HG03565 (cell line): Measurements from ENCODE around the gene KANSL1.

Experiments used
- ATAC-seq: cut with Tn5 transposase; IDR thresholded peaks from one replicate; pipeline ENCODE4 v1.9.1; 2021; ENCODE audit warnings: mild to moderate bottlenecking, moderate library complexity; ENCODE audit not compliant: unreplicated experiment

The KANSL1 gene

GRCh38 chr17:46085522-46085921 lies 107.7 kb downstream of the KANSL1 start:
- no peak for ATAC-seq

GRCh38 chr17:46082257-46082656 lies 111.0 kb downstream of the KANSL1 start:
- no peak for ATAC-seq

GRCh38 chr17:46081018-46081320 lies 112.3 kb downstream of the KANSL1 start:
- no peak for ATAC-seq

DNA sequence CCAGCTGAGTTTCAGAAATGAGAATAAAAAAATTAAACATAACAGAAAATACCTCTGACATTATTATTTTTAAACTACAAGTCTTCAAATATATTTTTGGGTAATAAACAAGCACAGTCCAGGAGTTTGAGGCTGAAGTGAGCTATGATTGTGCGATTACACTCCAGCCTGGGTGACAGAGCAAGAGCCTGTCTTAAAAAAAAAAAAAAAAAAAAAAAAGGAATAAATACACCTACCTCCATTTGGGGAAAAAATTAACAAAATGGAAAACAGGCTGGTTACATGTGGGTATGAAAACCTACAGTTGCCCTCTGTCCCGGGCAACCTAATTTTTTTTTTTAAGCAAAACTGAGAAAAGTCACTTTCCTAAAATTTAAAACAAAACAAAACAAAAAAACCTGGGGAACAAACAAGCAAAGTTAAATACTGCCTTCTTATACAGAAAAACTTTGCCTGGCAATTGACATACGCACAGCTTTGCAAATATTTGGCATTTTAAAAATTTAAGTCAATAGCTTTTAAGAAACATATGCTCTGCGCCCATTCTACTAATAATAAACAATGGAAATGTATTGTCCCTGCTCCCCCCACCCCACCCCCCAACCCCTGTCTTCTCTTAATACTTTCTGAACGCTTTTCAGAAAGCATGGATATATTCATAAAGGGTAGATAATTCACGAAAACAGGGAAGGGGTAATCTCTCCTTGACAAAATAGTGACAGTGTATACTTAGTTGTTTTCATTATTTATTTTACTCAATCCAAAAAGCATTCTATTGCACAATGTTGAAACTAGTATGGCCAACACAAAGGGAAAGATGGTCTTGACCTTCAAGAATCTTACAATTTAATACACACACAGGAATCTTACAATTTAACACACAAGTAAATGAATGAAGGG lies 112.9 kb downstream of the KANSL1 start:
- no peak for ATAC-seq

DNA sequence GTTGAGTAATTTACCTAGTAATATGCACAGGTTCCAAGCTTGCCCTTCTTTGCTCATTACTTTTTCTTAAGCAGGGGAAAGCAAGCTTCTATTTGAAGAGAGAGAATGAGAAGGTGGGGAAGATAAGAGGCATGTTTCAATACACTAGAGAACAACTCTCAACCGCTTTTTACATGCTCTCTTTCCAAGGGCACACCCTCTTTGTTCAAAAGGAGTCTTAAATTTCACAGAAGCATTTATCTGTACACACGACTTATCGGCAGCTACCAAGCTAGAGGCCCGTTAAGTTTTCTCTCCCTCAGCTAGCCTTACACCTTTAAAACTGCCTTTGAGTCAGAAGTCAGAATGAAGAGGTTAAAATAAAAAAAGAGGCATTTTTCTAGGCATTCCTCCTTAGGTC lies 114.6 kb downstream of the KANSL1 start:
- ATAC-seq, result no peak

DNA sequence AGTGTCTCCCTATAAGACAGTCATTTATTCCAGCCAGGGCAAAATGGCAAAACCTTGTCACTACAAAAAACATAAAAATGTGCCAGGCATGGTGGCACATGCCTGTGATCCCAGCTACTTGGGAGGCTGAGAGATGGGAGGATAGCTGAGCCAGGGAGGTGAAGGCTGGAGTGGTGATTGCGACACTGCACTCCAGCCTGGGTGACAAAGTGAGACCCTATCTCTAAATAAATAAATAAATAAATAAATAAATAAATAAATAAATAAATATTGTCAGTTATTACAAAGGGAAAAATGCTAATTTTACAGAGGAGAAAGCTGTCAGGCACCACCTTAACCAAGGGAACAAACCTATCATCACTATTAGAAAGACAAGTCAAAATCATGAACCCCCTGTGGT lies 118.7 kb downstream of the KANSL1 start:
- no peak for ATAC-seq

GRCh38 chr17:46072998-46073397 lies 120.2 kb downstream of the KANSL1 start:
- no peak for ATAC-seq

- ATAC-seq, result no peak
These were observed 121.4 kb downstream of the KANSL1 start for GRCh38 chr17:46071796-46072195.

GRCh38 chr17:46064460-46064859 lies 128.8 kb downstream of the KANSL1 start:
- ATAC-seq, result no peak

- no peak for ATAC-seq
These were observed 130.0 kb downstream of the KANSL1 start for GRCh38 chr17:46063241-46063640.

GRCh38 chr17:46061435-46061834 lies 131.8 kb downstream of the KANSL1 start:
- ATAC-seq, result no peak

DNA sequence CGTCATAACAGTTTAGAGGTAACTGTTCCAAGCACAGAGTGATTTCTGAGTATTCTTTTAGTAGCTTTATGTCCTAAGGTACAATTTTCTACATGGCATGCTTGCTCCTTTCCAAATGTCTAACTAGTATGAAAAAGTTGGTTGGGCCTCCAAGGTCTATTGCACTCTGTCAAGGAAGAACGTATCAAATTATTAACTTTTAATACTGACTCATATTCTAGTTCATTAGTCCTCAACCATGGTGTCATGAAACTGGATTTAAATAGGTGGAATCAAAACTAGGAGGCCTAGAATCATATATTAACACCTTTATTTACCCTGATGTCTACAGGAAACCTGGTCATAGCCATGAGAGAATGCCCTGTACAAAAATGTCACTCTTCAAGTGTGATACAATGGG lies 132.8 kb downstream of the KANSL1 start:
- ATAC-seq, result no peak

DNA sequence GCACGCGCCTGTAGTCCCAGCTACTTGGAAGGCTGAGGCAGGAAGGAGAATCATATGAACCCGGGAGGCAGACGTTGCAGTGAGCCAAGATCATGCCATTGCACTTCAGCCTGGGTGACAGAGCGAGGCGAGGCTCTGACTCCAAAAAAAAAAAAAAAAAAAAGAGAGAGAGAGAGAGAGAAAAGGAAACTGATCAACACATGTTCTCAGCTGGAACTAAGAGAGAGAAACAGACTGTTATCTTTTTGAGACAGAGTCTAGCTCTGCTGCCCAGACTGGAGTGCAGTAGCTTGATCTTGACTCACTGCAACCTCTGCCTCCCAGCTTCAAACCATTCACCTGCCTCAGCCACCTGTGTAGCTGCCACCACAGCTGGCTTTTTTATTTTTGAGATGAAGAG lies 133.7 kb downstream of the KANSL1 start:
- no peak for ATAC-seq

- ATAC-seq, result no peak
These were observed 135.9 kb downstream of the KANSL1 start for GRCh38 chr17:46057366-46057765.

- ATAC-seq, result no peak
These were observed 136.4 kb downstream of the KANSL1 start for GRCh38 chr17:46056800-46057304.

DNA sequence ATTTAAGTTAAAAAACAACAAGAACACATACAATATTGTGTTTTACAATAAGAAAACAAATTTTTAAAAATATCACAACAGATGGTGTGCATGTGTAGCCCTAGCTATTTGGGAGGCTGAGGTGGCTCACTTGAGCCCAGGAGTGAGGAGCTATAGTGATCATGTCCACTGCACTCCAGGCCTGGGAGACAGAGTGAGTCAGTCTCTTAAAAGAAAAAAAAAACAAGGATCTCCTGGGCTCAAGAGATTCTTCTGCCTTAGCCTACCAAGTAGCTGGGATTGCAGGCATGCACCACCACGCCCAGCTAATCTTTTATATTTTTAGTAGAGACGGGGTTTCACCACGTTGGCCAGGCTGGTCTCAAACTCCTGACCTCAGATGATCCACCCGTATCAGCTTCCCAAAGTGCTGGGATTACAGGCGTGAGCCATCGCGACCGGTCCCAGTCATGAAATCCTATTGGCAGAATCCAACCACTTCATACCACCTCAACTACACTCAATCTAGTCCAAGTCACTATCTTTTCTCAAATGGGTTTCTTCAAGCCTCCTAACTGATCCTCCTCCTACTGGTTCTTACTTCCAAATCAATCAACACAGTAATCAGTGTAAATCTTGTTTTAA lies 139.2 kb downstream of the KANSL1 start:
- ATAC-seq, result no peak

DNA sequence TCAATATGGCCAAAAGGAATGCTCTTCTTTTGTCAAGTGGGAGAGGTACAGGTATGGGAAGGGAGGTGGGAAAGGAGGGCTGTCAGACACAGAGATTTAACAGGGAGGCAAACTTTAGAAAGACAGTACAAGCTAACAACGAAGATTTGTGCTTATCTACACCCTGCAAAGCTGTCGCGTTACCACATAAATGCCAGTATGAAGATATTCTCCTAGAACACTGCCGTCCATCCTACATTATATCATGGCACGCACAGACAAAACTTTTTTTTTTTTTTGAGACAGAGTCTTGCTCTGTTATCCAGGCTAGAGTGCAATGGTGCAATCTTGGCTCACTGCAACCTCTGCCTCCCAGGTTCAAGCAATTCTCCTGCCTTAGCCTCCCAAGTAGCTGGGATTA lies 143.6 kb downstream of the KANSL1 start:
- ATAC-seq, result no peak

DNA sequence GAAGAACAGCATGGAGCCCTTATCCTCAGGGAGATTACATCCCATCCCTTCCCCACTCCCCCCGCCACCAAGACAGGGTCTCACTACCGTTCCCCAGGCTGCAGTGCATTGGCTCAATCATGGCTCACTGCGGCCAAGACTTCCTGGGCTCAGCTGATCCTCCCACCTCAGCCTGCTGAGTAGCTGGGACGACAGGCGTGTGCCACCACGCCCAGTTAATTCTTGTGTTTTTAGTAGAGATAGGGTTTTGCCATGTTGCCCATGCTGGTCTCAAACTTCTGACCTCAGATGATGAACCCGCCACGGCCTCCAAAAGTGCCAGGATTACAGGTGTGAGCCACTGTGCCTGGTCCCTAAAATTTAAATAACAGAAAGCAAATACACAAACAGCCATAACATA lies 145.4 kb downstream of the KANSL1 start:
- no peak for ATAC-seq

DNA sequence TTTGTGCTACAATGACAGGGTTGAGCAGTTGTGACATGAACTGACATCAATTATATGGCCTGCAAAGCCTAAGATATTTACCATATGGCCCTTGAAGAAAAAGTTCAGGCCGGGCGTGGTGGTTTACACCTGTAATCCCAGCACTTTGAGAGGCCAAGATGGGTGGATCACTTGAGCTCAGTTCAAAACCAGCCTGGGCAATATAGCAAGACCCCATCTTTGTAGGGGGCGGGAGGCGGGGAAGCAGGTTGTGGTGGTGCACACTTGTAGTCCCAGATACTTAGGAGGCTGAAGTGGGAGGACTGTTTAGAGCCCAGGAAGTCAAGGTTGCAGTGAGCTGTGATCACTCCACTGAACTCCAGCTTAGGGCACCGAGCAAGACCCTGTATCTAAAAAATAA lies 145.8 kb downstream of the KANSL1 start:
- ATAC-seq, result no peak

GRCh38 chr17:46046957-46047356 lies 146.3 kb downstream of the KANSL1 start:
- ATAC-seq, result no peak

GRCh38 chr17:46045639-46046038 lies 147.6 kb downstream of the KANSL1 start:
- no peak for ATAC-seq

DNA sequence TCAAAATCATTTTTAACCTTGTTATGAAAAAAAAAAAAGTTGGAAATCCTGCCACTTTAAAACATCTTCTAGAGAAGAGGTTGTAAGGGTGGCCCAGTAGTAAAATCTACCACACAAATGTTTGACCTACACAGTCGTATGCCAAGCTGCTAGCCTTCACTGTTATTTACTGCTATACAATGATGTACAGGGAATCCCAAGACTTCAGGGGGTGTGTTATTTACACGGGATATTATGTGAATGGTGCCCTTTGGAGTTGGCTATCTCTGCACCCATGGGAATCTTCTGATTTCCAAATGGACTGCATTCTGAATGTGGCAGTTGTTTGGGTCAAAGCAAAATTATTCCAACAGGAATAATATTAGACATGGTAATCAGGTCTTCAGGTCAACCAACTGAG lies 148.2 kb downstream of the KANSL1 start:
- no peak for ATAC-seq
